WERI-Rb-1 (cell line): ENCODE results near the gene PREX1.

Source experiments
- DNase-seq: peaks from one replicate; pipeline ENCODE4 v3.0.0-alpha.2; 2020
- H3K27ac ChIP-seq: fragments of 250-450 bp; sonication (Bioruptor Pico); 2 replicates; pipeline ENCODE4 v1.5.1; 2020; ENCODE audit warnings: mild to moderate bottlenecking, moderate library complexity
- H3K27me3 ChIP-seq: fragments of 250-450 bp; sonication (Bioruptor Pico); 2 replicates; pipeline ENCODE4 v1.5.1; 2021; ENCODE audit warnings: mild to moderate bottlenecking, low read depth, moderate library complexity; ENCODE audit not compliant: insufficient read depth, severe bottlenecking
- H3K36me3 ChIP-seq: fragments of 250-450 bp; sonication (Bioruptor Pico); 2 replicates; pipeline ENCODE4 v1.5.1; 2020; ENCODE audit warnings: mild to moderate bottlenecking, moderate library complexity
- H3K4me3 ChIP-seq: 2 replicates; pipeline ENCODE4 v1.5.1; 2011; ENCODE audit warnings: low read depth, mild to moderate bottlenecking, control low read depth, low read length
- H3K9me3 ChIP-seq: fragments of 250-450 bp; sonication (Bioruptor Pico); 2 replicates; pipeline ENCODE4 v1.5.1; 2021; ENCODE audit warnings: mild to moderate bottlenecking, moderate library complexity; ENCODE audit not compliant: severe bottlenecking
- CTCF ChIP-seq: IDR thresholded peaks from 2 replicates; pipeline ENCODE4 v1.5.1; 2011; ENCODE audit warnings: low read depth, mild to moderate bottlenecking, control low read depth, inconsistent platforms, low read length

PREX1 gene

DNA sequence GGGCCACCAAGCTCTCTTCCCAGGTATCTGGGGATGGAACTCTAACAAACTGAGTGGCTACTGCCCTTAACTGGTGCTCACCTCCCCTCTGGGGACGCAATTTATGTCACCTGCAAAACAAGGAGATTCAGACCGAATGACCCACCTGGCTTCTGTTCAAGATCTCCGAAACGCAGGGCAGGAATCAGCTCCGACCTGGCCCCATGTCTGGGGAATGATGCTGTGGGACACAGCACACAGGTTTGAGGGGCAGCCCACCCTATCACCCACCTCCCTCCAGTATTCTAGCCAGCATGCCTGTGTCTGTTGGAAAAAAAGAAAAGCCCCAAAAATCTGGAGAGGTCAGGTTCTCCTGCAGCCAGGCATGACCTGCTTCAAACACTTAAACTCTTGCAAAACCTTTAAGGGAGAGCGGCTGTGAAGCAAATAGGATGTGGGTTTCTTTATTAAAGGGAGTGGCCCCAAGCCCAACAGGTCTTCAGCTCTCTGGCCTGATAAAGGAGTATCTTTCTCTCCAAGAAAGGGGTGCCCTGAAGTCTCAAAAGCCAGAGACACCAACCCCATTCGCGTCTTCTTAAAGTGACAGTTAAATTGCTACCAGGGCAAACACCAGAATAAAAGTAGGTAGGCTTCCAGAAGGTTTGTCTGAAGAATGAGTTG is 6.4 kb downstream of the PREX1 start:
- Histone ChIP-seq H3K9me3 (no peaks in the 10 kb centered on the region), H3K4me3 (no peak overlapping the region), H3K36me3 (peaks cover 6% of the 10 kb centered on the region), H3K27me3 (no peaks in the 10 kb centered on the region), H3K27ac (peak overlapping the region; percentile 9; the same call in 1 of the 2 replicates)
- TF ChIP-seq CTCF: no peak
- DNase-seq: no peak

- H3K9me3 ChIP-seq: no peaks in the 10 kb centered on the region
- H3K27me3 ChIP-seq: no peaks in the 10 kb centered on the region
- peaks cover 6% of the 10 kb centered on the region for H3K36me3 ChIP-seq
- DNase-seq: peak; percentile 58
- H3K27ac ChIP-seq: no peak overlapping the region; the same call in 1 of the 2 replicates
- no peak for TF ChIP-seq CTCF
- H3K4me3 ChIP-seq: no peak overlapping the region
These were observed 7.2 kb downstream of the PREX1 start for GRCh38 chr20:48820649-48820973.

GRCh38 chr20:48819821-48820648 is 7.8 kb downstream of the PREX1 start:
- TF ChIP-seq CTCF: no peak
- no peaks in the 10 kb centered on the region for H3K27me3 ChIP-seq
- no peak overlapping the region for H3K27ac ChIP-seq
- no peaks in the 10 kb centered on the region for H3K9me3 ChIP-seq
- H3K36me3 ChIP-seq: peaks cover 6% of the 10 kb centered on the region
- no peak for DNase-seq
- H3K4me3 ChIP-seq: no peak overlapping the region

DNA sequence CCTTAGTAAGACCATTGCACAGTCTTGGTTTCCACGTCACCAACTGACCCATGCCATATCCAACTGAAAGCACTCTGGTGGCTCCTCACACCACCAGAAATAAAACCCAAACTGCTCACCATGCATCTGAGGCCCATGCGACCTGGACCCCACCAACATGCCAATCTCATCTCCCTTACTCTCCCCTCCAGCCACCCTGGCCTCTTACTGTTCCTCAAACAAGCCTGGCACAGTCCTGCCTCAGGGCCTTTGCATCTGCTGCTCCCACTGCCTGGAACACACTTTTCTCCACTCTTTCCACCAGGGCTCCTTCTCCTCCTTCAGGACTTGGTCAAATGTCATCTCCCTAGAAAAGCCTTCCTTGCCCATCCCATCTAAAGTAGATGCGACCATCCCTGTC is 8.7 kb downstream of the PREX1 start:
- no peak for DNase-seq
- no peaks in the 10 kb centered on the region for H3K27me3 ChIP-seq
- H3K4me3 ChIP-seq: no peak overlapping the region
- H3K27ac ChIP-seq: no peak overlapping the region
- TF ChIP-seq CTCF: no peak
- H3K9me3 ChIP-seq: peaks cover 2% of the 10 kb centered on the region
- H3K36me3 ChIP-seq: peaks cover 6% of the 10 kb centered on the region

DNA sequence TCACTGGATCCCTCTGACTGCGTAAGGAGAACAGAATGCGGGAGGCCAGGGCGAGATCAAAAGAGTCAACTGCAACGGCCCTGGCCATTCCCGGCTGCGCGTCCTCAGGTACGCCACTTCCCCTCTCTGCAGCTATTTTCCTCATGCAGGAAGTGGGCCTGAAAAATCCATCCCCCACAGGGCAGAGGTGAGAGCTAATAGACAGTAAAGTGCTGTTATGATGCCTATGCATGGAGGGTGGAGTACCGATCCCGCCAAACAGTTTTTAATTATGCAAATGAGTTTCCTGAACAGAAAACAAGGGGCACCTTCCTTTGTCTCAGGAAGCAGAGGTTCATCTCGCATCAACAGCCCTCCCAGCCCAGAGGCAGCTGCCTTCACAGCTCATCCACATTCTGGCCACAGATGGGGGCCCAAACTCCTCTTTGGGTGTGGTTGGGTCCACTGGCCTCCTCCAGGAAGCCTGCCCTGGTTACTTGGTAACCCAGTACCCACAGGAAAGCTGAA is 9.3 kb downstream of the PREX1 start:
- Histone ChIP-seq H3K27ac (no peak overlapping the region), H3K9me3 (peaks cover 7% of the 10 kb centered on the region), H3K36me3 (peaks cover 7% of the 10 kb centered on the region), H3K4me3 (no peak overlapping the region), H3K27me3 (no peaks in the 10 kb centered on the region)
- TF ChIP-seq CTCF: no peak
- DNase-seq: no peak
